H1 (cell line): Measurements from ENCODE around the gene DLL4. TPM values are rescaled to one million over a fixed set of nuclear protein-coding genes. Genes with fewer than 3 reads are reported as not detected.

ENCODE experiments used
- CTCF ChIA-PET: fragments of 300-600 bp; sonication (Branson Sonifier 250); formaldehyde crosslinking; loops from one replicate; lab custom pipeline; 2021; ENCODE audit not compliant: partially characterized antibody; lab: Charles Lee
- POLR2A ChIA-PET: fragments of 300-600 bp; sonication (Branson Sonifier 250); formaldehyde crosslinking; loops from one replicate; lab custom pipeline; 2021; ENCODE audit warnings: inconsistent platforms; ENCODE audit not compliant: partially characterized antibody; lab: Charles Lee
- DNase-seq, 2 experiments: peaks; one replicate each; pipeline versions ENCODE4 v3.0.0 to v3.0.0-alpha.2; 2010 to 2022; ENCODE audit warnings: low spot score in 2 of 2, low read depth in 1 of 2, mixed read lengths in 1 of 2
- FAIRE-seq: peaks from 2 replicates; lab custom pipeline; 2011; peaks lifted over from hg19 to GRCh38; lab: Jason Lieb, UNC
- H2AFZ ChIP-seq: 2 replicates; pipeline ENCODE4 v1.8.1; 2012; ENCODE audit warnings: low read length, inconsistent platforms
- H2AK5ac ChIP-seq: 2 replicates; pipeline ENCODE4 v1.6.1; 2013; ENCODE audit warnings: low read depth, low read length
- H2BK120ac ChIP-seq: replicated peaks from 2 replicates; pipeline ENCODE3; 2013; ENCODE audit warnings: low read depth, low read length, inconsistent platforms
- H2BK12ac ChIP-seq: 2 replicates; pipeline ENCODE4 v1.6.1; 2013; ENCODE audit warnings: low read depth, low read length
- H2BK15ac ChIP-seq: 2 replicates; pipeline ENCODE4 v1.6.1; 2013; ENCODE audit warnings: low read length
- H2BK20ac ChIP-seq: 2 replicates; pipeline ENCODE4 v1.6.1; 2013; ENCODE audit warnings: low read length
- H2BK5ac ChIP-seq: 2 replicates; pipeline ENCODE4 v1.6.1; 2013; ENCODE audit warnings: low read depth, low read length
- H3K14ac ChIP-seq: 2 replicates; pipeline ENCODE4 v1.6.1; 2013; ENCODE audit warnings: inconsistent platforms; ENCODE audit not compliant: insufficient read length
- H3K18ac ChIP-seq: 2 replicates; pipeline ENCODE4 v1.6.1; 2013; ENCODE audit warnings: low read length; ENCODE audit errors: extremely low read depth
- H3K23ac ChIP-seq: 2 replicates; pipeline ENCODE4 v1.6.1; 2013; ENCODE audit warnings: inconsistent platforms; ENCODE audit not compliant: insufficient read length
- H3K23me2 ChIP-seq: 2 replicates; pipeline ENCODE4 v1.6.1; 2013; ENCODE audit warnings: low read depth, low read length
- H3K27ac ChIP-seq: 2 replicates; pipeline ENCODE4 v1.6.1; 2011; ENCODE audit warnings: low read depth, low read length, inconsistent platforms
- H3K27me3 ChIP-seq, 4 experiments: replicated peaks in 1 of 4; 1 replicate in 1 of 4; 2 replicates in 3 of 4; pipeline versions ENCODE4 v1.6.1 to v1.8.1; 2011 to 2013; ENCODE audit warnings: low read length in 3 of 4, mild to moderate bottlenecking in 3 of 4, inconsistent platforms in 2 of 4, mixed read lengths in 2 of 4, moderate library complexity in 1 of 4; ENCODE audit not compliant: control insufficient read depth in 3 of 4, insufficient read depth in 3 of 4; ENCODE audit errors: extremely low read depth in 1 of 4
- H3K36me3 ChIP-seq, 4 experiments: 2 replicates each; pipeline versions ENCODE4 v1.6.1 to v1.8.1; 2011 to 2013; ENCODE audit warnings: mild to moderate bottlenecking in 4 of 4, low read length in 3 of 4, moderate library complexity in 2 of 4, control low read depth in 1 of 4, inconsistent platforms in 1 of 4; ENCODE audit not compliant: insufficient read depth in 4 of 4, control insufficient read depth in 2 of 4
- H3K4ac ChIP-seq: replicated peaks from 2 replicates; pipeline ENCODE3; 2013; ENCODE audit warnings: low read length, low read depth, mixed read lengths, inconsistent platforms; ENCODE audit not compliant: insufficient read length
- H3K4me1 ChIP-seq, 4 experiments: replicated peaks in 1 of 4; 1 replicate in 1 of 4; 2 replicates in 3 of 4; pipeline versions ENCODE4 v1.6.1 to v1.8.1; 2011 to 2013; ENCODE audit warnings: low read length in 3 of 4, inconsistent platforms in 2 of 4, mixed read lengths in 1 of 4; ENCODE audit not compliant: insufficient read depth in 4 of 4, control insufficient read depth in 3 of 4
- H3K4me2 ChIP-seq, 2 experiments: 2 replicates each; pipeline versions ENCODE4 v1.6.1 to v1.8.1; 2011 to 2013; ENCODE audit warnings: low read depth in 2 of 2, low read length in 2 of 2, control low read depth in 1 of 2, inconsistent platforms in 1 of 2, mild to moderate bottlenecking in 1 of 2; ENCODE audit not compliant: insufficient read depth in 1 of 2
- H3K4me3 ChIP-seq, 4 experiments: fragments of 200-600, 300-600 bp in 1 of 4; sonication (generic), shearing (Covaris generic), sonication (Bioruptor Twin) in 1 of 4; 2 replicates each; pipeline versions ENCODE4 v1.5.1 to v1.8.1; 2011 to 2016; ENCODE audit warnings: low read length in 4 of 4, low read depth in 3 of 4, control low read depth in 2 of 4, inconsistent platforms in 2 of 4, mild to moderate bottlenecking in 2 of 4, mixed read lengths in 1 of 4, moderate library complexity in 1 of 4; ENCODE audit not compliant: insufficient read depth in 2 of 4; ENCODE audit errors: extremely low read depth in 1 of 4
- H3K56ac ChIP-seq: replicated peaks from 2 replicates; pipeline ENCODE3; 2013; ENCODE audit warnings: low read depth, mild to moderate bottlenecking, mixed read lengths, low read length, inconsistent platforms; ENCODE audit not compliant: insufficient read length
- H3K79me1 ChIP-seq: 2 replicates; pipeline ENCODE4 v1.6.1; 2013; ENCODE audit warnings: low read depth, low read length, control low read depth
- H3K79me2 ChIP-seq, 2 experiments: 2 replicates each; pipeline versions ENCODE4 v1.6.1 to v1.8.1; 2012 to 2013; ENCODE audit warnings: low read length in 2 of 2, mild to moderate bottlenecking in 2 of 2, inconsistent platforms in 1 of 2; ENCODE audit not compliant: insufficient read depth in 2 of 2, control insufficient read depth in 1 of 2
- H3K9ac ChIP-seq, 4 experiments: replicated peaks in 1 of 4; 1 replicate in 1 of 4; 2 replicates in 3 of 4; pipeline versions ENCODE4 v1.6.1 to v1.8.1; 2011 to 2013; ENCODE audit warnings: low read depth in 3 of 4, low read length in 3 of 4, control low read depth in 2 of 4, mild to moderate bottlenecking in 2 of 4, moderate library complexity in 2 of 4, inconsistent platforms in 1 of 4; ENCODE audit errors: extremely low read depth in 1 of 4
- H3K9me3 ChIP-seq, 2 experiments: 2 replicates each; pipeline versions ENCODE4 v1.6.1 to v1.8.1; 2012 to 2013; ENCODE audit warnings: mild to moderate bottlenecking in 2 of 2, moderate library complexity in 2 of 2, control low read depth in 1 of 2, inconsistent platforms in 1 of 2, low read depth in 1 of 2, low read length in 1 of 2, mixed read lengths in 1 of 2; ENCODE audit not compliant: insufficient read depth in 2 of 2
- H4K20me1 ChIP-seq, 2 experiments: replicated peaks in 1 of 2; 2 replicates each; pipeline versions ENCODE3 to v1.8.1; 2011 to 2013; ENCODE audit warnings: inconsistent platforms in 2 of 2, low read length in 2 of 2, mild to moderate bottlenecking in 1 of 2; ENCODE audit not compliant: insufficient read depth in 2 of 2, control insufficient read depth in 1 of 2
- H4K5ac ChIP-seq: 2 replicates; pipeline ENCODE4 v1.6.1; 2013; ENCODE audit warnings: low read length, low read depth, mixed read lengths, inconsistent platforms; ENCODE audit not compliant: insufficient read length
- H4K8ac ChIP-seq: 2 replicates; pipeline ENCODE4 v1.8.0; 2013; ENCODE audit warnings: mild to moderate bottlenecking, moderate library complexity, low read length, inconsistent platforms; ENCODE audit not compliant: insufficient read depth; ENCODE audit errors: extremely low read depth
- H4K91ac ChIP-seq: replicated peaks from 2 replicates; pipeline ENCODE3; 2013; ENCODE audit warnings: low read length, mixed read lengths, inconsistent platforms; ENCODE audit not compliant: insufficient read length
- CHD1 ChIP-seq: IDR thresholded peaks from 2 replicates; pipeline ENCODE4 v1.6.1; 2012; ENCODE audit warnings: low read depth, low read length, improper control_type of control experiment
- KDM4A ChIP-seq: IDR thresholded peaks from one replicate; pipeline ENCODE4 v1.7.1; 2012; ENCODE audit warnings: low read depth, mild to moderate bottlenecking, moderate library complexity, low read length, inconsistent platforms; ENCODE audit not compliant: severe bottlenecking
- PHF8 ChIP-seq: fragments of 200-600 bp; sonication (generic); conservative IDR thresholded peaks from 2 replicates; pipeline ENCODE4 v1.7.1; 2012; ENCODE audit warnings: low read depth, mild to moderate bottlenecking, inconsistent platforms, low read length, moderate library complexity
- SP2 ChIP-seq: IDR thresholded peaks from 2 replicates; pipeline ENCODE4 v1.6.1; 2012; ENCODE audit warnings: mild to moderate bottlenecking, low read length, inconsistent platforms
- TAF1 ChIP-seq: IDR thresholded peaks from 2 replicates; pipeline ENCODE4 v1.6.1; 2011; ENCODE audit warnings: mild to moderate bottlenecking, low read depth, low read length
- WGBS, 2 experiments: shearing (Covaris generic) in 1 of 2; methylation state at CpG; one replicate each; pipeline versions ENCODE4 v1.1.6 to v1.1.7; 2013 to 2015; ENCODE audit warnings: low lambda C conversion rate in 2 of 2, mixed read lengths in 2 of 2, inconsistent platforms in 1 of 2, low coverage in 1 of 2, missing lambda C conversion rate in 1 of 2; ENCODE audit not compliant: insufficient replicate concordance in 2 of 2, insufficient coverage in 1 of 2, insufficient read length in 1 of 2; ENCODE audit errors: extremely low coverage in 1 of 2, missing lambda C conversion rate in 1 of 2; 5-methylcytosine and 5-hydroxymethylcytosine counted together
- polyA plus RNA-seq, 7 experiments: library from polyadenylated mRNA; depleted of rRNA in 3 of 7; stranded (reverse) in 5 of 7; unstranded in 2 of 7; fragments of >200 nt in 5 of 7; fragments of 200-250 nt in 2 of 7; gene quantifications; 1 replicate in 5 of 7; 2 replicates in 1 of 7; 4 replicates in 1 of 7; pipeline versions ENCODE4 v1.2.1 to v1.2.3, GENCODE V29; 2011 to 2013; ENCODE audit warnings: missing spikeins in 2 of 7, mixed read lengths in 2 of 7
- total RNA-seq: library from RNA; stranded (reverse); fragmentation: NEBNext Ultra II Directional; extraction: Animal tissue kit (Norgen Biotek cat#: 25700); gene quantifications from 2 replicates; pipeline ENCODE4 v1.2.1, GENCODE V29; 2021
- TF ChIP-seq, protein P1 (sequence below): IDR thresholded peaks from 2 replicates; pipeline ENCODE4 v1.6.1; 2012; ENCODE audit warnings: inconsistent platforms

DLL4 gene
- total and polyA plus RNA-seq, 2 of the 8 experiments (the other 6 are each of a cell fraction or from before 2014, with no cell fraction given): 0.23 to 0.60 TPM

DNA sequence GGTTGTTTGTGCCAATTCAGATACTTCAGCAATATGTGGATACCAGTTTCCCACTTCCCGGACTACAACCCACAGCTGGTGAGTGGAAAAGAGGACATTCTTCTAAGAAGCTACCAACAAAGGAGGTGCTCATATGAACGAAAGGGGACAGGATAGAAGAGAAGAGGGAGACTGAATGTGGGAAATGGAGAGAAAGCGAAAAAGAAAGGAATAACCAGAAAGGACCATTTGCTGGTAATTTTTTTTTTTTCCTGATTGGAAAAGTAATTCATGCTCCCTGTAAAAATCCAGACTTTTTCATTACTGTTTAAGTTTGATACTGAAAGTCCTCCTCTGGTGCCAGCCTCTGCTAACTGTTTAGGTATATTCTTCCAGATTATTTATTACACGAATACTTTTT lies 22.6 kb downstream of the DLL4 start:
- Histone ChIP-seq H2BK20ac (no peak overlapping the region), H2AFZ (no peak overlapping the region), H3K79me1 (no peaks in the 10 kb centered on the region; the same call in 1 of the 2 replicates), H3K4me3 (peak overlapping the region in 2 of 4 experiments; percentile 47 to 92; a peak in 2 of 8 replicates), H4K5ac (no peak overlapping the region), H4K20me1 (peaks cover 0 to 10% of the 10 kb centered on the region in 2 experiments), H3K36me3 (peaks cover 8 to 28% (median 12%) of the 10 kb centered on the region in 4 experiments), H3K9ac (no peak overlapping the region; a peak in 1 of 7 replicates), H2AK5ac (no peak overlapping the region), H3K23ac (no peak overlapping the region), H2BK15ac (no peak overlapping the region), H3K4ac (no peak overlapping the region), H4K8ac (no peak overlapping the region), H2BK5ac (no peak overlapping the region), H2BK120ac (no peak overlapping the region), H3K9me3 (no peaks in the 10 kb centered on the region), H3K56ac (no peak overlapping the region), H3K4me1 (peaks cover 2 to 20% (median 12%) of the 10 kb centered on the region in 4 experiments), H3K23me2 (peaks cover 10% of the 10 kb centered on the region), H3K4me2 (peak overlapping the region in 1 of 2 experiments; percentile 84; a peak in 1 of 4 replicates), H4K91ac (no peak overlapping the region), H3K27ac (no peak overlapping the region), H3K18ac (no peak overlapping the region), H3K27me3 (no peaks in the 10 kb centered on the region), H3K79me2 (peaks cover 0 to 28% of the 10 kb centered on the region in 2 experiments; a peak in 2 of 4 replicates), H2BK12ac (no peak overlapping the region; the same call in none of the 2 replicates), H3K14ac (no peak overlapping the region)
- DNase-seq (no peak), FAIRE-seq (no peak)
- ChIA-PET CTCF (interaction anchor here (0.7 to 33.1 kb wide), 8 partner anchors 10 to 46 kb away, joined by 3 to 590 read pairs (median 8); partner anchors contain the start of gene DLL4), POLR2A (interaction anchor here (0.6 to 43.8 kb wide), 16 partner anchors 0 to 318 kb away, joined by 3 to 1505 read pairs (median 8); partner anchors contain the start of genes CHAC1, DLL4, INO80 and RHOV)
- no peak for TF ChIP-seq CHD1
- no peak for TF ChIP-seq PHF8
- TF ChIP-seq SP2: no peak
- TF ChIP-seq TAF1: no peak
- no peak for TF ChIP-seq KDM4A
- TF ChIP-seq, protein P1, sequence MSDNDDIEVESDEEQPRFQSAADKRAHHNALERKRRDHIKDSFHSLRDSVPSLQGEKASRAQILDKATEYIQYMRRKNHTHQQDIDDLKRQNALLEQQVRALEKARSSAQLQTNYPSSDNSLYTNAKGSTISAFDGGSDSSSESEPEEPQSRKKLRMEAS: no peak
- 90% methylated on average over 4 of the region's 4 CpGs; no CpG with 5 or more reads in 1 of the 2 experiments for WGBS, 2 experiments
